HepG2 (cell line): ENCODE data around the gene COL18A1. TPM values are rescaled to one million over a fixed set of nuclear protein-coding genes. Genes with fewer than 3 reads are reported as not detected.

Experiments used
- ETV6 ChIP-seq: sonication (generic); formaldehyde crosslinking; conservative IDR thresholded peaks from 2 replicates; pipeline ENCODE4 v1.4.0; 2020; ENCODE audit warnings: missing genetic modification reagents
- PPARG ChIP-seq: conservative IDR thresholded peaks from 2 replicates; pipeline ENCODE4 v1.6.1; 2016; ENCODE audit warnings: missing biosample characterization, missing genetic modification reagents
- RXRA ChIP-seq: sonication (generic); formaldehyde crosslinking; IDR thresholded peaks from 2 replicates; pipeline ENCODE4 v1.5.1; 2020; ENCODE audit warnings: missing genetic modification reagents
- SIX4 ChIP-seq: sonication (generic); formaldehyde crosslinking; IDR thresholded peaks from 2 replicates; pipeline ENCODE4 v1.4.0; 2020; ENCODE audit warnings: missing genetic modification reagents
- YEATS4 ChIP-seq: sonication (generic); formaldehyde crosslinking; IDR thresholded peaks from 2 replicates; pipeline ENCODE4 v1.4.0; 2020; ENCODE audit warnings: missing genetic modification reagents, borderline replicate concordance
- ZBTB25 ChIP-seq: IDR thresholded peaks from 2 replicates; pipeline ENCODE4 v1.6.1; 2018; ENCODE audit warnings: missing genetic modification reagents
- ZNF318 ChIP-seq: sonication (generic); formaldehyde crosslinking; IDR thresholded peaks from 2 replicates; pipeline ENCODE4 v1.4.0; 2020; ENCODE audit warnings: mild to moderate bottlenecking, missing genetic modification reagents
- ZNF354B ChIP-seq: sonication (generic); formaldehyde crosslinking; IDR thresholded peaks from 2 replicates; pipeline ENCODE4 v1.8.0; 2022; ENCODE audit warnings: mild to moderate bottlenecking, missing genetic modification reagents
- ZNF414 ChIP-seq: sonication (generic); formaldehyde crosslinking; IDR thresholded peaks from 2 replicates; pipeline ENCODE4 v1.5.0; 2020; ENCODE audit warnings: missing genetic modification reagents
- ZNF530 ChIP-seq: sonication (generic); formaldehyde crosslinking; IDR thresholded peaks from 2 replicates; pipeline ENCODE4 v1.5.0; 2020; ENCODE audit warnings: low read depth, mild to moderate bottlenecking, missing genetic modification reagents
- ZNF563 ChIP-seq: sonication (generic); formaldehyde crosslinking; IDR thresholded peaks from 2 replicates; pipeline ENCODE4 v1.8.0; 2022; ENCODE audit warnings: mild to moderate bottlenecking, moderate library complexity, missing genetic modification reagents
- polyA plus RNA-seq, 8 experiments: library from polyadenylated mRNA; depleted of rRNA in 3 of 8; stranded (reverse) in 7 of 8; unstranded in 1 of 8; fragments of >200 nt; fragmentation: Illumina TruSeq in 4 of 8; extraction: Trizol in 4 of 8; gene quantifications; 2 replicates each; pipeline versions ENCODE4 v1.2.1 to v1.2.3, GENCODE V29; 2011 to 2016; ENCODE audit warnings: low read depth in 4 of 8, missing spikeins in 1 of 8, mixed read lengths in 1 of 8; ENCODE audit not compliant: insufficient read depth in 1 of 8
- total RNA-seq, 5 experiments: library from RNA; depleted of rRNA; stranded (reverse); fragments of >200 nt; fragmentation: Illumina TruSeq; extraction: Trizol; gene quantifications; 2 replicates each; pipeline ENCODE4 v1.2.3, GENCODE V29; 2016; ENCODE audit warnings: low read depth in 1 of 5
- TF ChIP-seq, protein P1 (sequence below): sonication (generic); formaldehyde crosslinking; IDR thresholded peaks from 2 replicates; pipeline ENCODE4 v1.4.0; 2020; ENCODE audit warnings: mild to moderate bottlenecking, missing genetic modification reagents

COL18A1 gene
- total and polyA plus RNA-seq, 2 of the 13 experiments (the other 11 are each of a cell fraction or from before 2014, with no cell fraction given): 79.0 to 102 TPM

DNA sequence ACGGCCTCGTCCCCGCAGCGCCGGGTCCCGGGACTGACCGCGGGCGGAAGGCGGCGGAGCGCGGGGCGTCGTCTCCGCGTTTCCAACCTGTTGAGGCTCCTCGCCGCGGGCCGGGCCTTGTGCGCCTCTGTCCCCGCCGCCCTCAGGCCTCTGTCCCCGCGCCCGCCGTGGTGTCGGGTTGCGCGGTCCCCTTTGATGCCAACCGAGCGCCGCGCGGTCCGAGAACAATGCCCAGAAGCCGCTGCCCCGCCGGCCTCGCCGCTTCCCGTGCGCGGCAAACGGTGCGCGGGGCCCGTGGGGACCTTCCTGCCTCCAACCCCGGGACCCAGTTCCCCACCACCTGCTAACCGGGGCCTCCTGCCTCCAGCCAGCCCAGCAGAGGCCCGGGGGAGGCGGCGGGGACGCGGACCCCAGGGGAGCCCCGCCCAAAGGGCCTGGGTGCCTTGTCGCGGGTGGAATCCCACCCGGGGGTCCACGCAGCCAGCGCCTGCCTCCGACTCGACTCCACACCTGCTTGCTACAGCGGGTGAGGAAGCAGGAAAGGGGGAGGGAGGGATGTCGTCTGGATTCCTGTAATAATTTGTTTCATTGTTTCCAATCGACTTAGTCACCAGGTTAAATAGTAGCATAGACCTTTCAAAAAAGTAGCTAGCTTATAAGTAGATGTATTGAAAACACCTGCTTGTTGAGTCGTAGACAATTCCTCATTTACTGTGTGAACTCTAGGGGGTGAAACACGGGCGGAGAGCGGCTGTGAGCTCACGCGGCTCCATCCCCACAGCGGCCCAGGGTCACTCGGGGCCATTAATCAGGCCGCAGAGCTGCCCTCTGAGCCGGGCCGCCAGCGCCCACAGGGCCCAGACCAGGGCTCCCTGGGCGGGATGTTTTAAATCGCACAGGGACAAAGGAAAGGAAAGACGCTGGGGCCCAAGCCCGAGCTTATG is 1.1 kb downstream of the COL18A1 start (continued):
- peak; percentile 53; the same call in 1 of the 2 replicates for TF ChIP-seq RXRA
- 0 out of 2 replicates have a peak, but pooled peaks have one; percentile 38 for TF ChIP-seq ETV6 (CRISPR knock-in tag)
- no peak for TF ChIP-seq ZNF414
- peak; percentile 18; the same call in 1 of the 2 replicates for TF ChIP-seq YEATS4 (CRISPR knock-in tag)
- 0 out of 2 replicates have a peak, but pooled peaks have one; percentile 42 for TF ChIP-seq ZNF530
- TF ChIP-seq ZNF563 (CRISPR knock-in tag): 0 out of 2 replicates have a peak, but pooled peaks have one; percentile 44
- TF ChIP-seq SIX4: peak; percentile 72
- TF ChIP-seq PPARG (CRISPR knock-in tag): no peak
- TF ChIP-seq ZBTB25 (CRISPR knock-in tag): no peak
- TF ChIP-seq ZNF354B (CRISPR knock-in tag): no peak
- TF ChIP-seq, protein P1, sequence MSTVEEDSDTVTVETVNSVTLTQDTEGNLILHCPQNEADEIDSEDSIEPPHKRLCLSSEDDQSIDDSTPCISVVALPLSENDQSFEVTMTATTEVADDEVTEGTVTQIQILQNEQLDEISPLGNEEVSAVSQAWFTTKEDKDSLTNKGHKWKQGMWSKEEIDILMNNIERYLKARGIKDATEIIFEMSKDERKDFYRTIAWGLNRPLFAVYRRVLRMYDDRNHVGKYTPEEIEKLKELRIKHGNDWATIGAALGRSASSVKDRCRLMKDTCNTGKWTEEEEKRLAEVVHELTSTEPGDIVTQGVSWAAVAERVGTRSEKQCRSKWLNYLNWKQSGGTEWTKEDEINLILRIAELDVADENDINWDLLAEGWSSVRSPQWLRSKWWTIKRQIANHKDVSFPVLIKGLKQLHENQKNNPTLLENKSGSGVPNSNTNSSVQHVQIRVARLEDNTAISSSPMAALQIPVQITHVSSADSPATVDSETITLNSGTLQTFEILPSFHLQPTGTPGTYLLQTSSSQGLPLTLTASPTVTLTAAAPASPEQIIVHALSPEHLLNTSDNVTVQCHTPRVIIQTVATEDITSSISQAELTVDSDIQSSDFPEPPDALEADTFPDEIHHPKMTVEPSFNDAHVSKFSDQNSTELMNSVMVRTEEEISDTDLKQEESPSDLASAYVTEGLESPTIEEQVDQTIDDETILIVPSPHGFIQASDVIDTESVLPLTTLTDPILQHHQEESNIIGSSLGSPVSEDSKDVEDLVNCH: no peak
- TF ChIP-seq ZNF318 (CRISPR knock-in tag): no peak
